ENCODE results near the gene HRH1.

The HRH1 gene

DNA sequence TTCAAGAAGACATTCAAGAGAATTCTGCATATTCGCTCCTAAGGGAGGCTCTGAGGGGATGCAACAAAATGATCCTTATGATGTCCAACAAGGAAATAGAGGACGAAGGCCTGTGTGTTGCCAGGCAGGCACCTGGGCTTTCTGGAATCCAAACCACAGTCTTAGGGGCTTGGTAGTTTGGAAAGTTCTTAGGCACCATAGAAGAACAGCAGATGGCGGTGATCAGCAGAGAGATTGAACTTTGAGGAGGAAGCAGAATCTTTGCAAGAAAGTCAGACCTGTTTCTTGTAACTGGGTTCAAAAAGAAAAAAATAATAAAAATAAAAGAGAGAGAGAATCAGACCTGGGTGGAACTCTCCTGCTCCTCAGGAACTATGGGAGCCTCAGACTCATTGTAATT is 106.2 kb downstream of the HRH1 start:
- in situ Hi-C loops (cut with MboI; ENCODE audit: low sequenced_read_pairs): no loop called here
- H3K36me3 ChIP-seq (replicated peaks): no peaks in the 10 kb centered on the region

GRCh38 chr3:11269007-11269406 is 114.7 kb downstream of the HRH1 start:
- no peaks in the 10 kb centered on the region for H3K9me3 ChIP-seq
- peaks cover 3% of the 10 kb centered on the region; the same call in 1 of the 2 replicates for H3K4me1 ChIP-seq
- in situ Hi-C loops (cut with MboI; ENCODE audit: low sequenced_read_pairs): no loop called here
- DNase-seq (ENCODE audit: low spot score in 2 of 2): no peak
- no peak overlapping the region for H3K4me3 ChIP-seq
- H3K36me3 ChIP-seq (replicated peaks): no peaks in the 10 kb centered on the region
- peaks cover 7% of the 10 kb centered on the region for H3K27me3 ChIP-seq (ENCODE audit: low read depth)

More for the DNA sequence above, 106.2 kb downstream of the HRH1 start:
- DNase-seq (ENCODE audit: low spot score in 2 of 2): no peak
- Histone ChIP-seq H3K27me3 (ENCODE audit: low read depth) (peaks cover 15% of the 10 kb centered on the region), H3K9me3 (no peaks in the 10 kb centered on the region), H3K4me1 (no peaks in the 10 kb centered on the region), H3K4me3 (no peak overlapping the region)

DNA sequence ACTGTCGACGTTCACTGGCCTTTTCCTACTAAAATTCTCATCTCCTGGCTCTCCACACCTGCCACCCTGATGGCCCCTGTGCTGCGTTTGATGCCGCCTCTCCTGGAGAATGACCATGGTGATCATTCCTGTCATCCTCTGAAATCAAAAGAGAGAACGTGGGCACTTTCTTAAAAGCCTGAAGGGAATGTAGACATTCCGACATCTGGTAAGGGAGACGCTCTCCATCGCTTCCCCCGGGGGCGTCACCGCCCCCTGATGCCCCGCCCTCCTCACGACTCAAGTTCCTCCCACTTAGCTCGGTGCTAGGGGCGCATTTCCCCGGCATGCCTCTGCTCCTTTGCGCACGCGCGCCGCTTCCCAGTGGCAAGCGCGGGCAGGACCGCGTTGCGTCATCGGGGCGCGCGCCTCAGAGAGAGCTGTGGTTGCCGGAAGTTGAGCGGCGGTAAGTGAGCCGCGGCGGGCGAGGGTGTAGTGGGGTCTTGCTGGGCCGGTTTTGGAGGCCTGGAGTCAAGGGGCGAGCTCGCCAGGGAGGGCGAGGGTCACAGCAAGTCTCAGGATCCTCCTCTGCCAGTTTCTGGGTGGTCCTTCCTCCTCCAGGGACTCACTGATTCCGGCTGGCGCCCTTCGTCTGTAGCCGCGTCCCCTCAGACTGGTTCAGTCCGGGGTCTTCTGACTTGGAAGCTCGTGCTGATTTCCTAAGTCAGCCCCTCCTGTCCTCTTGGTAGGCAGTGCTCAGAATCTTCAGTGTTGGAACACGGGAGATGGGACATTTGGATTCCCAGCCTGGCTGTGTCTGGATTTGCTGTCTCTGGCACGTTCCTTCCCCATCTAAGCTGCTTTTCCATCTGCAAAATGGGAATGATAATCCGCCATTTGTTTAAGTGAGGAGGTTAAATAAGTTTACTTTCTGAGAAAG is 118.0 kb downstream of the HRH1 start, which contains the start of gene ATG7:
ATG7 (plus strand) TSS at position 412 of the 919 bp plus-strand sequence. CDS start 26,299 bp downstream, outside the sequence.
- Histone ChIP-seq H3K36me3 (replicated peaks) (no peaks in the 10 kb centered on the region), H3K4me1 (peaks cover 3% of the 10 kb centered on the region; the same call in 1 of the 2 replicates), H3K27me3 (ENCODE audit: low read depth) (no peaks in the 10 kb centered on the region), H3K9me3 (no peaks in the 10 kb centered on the region), H3K4me3 (peak within 1 kb of the TSS; percentile 83)
- in situ Hi-C loops (cut with MboI; ENCODE audit: low sequenced_read_pairs): no loop called here
- peak; percentile 88 to 98 for DNase-seq (ENCODE audit: low spot score in 2 of 2)

- H3K9me3 ChIP-seq: no peaks in the 10 kb centered on the region
- H3K36me3 ChIP-seq (replicated peaks): no peaks in the 10 kb centered on the region
- no peaks in the 10 kb centered on the region for H3K27me3 ChIP-seq (ENCODE audit: low read depth)
- peak overlapping the region; percentile 83 for H3K4me3 ChIP-seq
- no peak for DNase-seq (ENCODE audit: low spot score in 2 of 2)
- in situ Hi-C loops (cut with MboI; ENCODE audit: low sequenced_read_pairs): no loop called here
- H3K4me1 ChIP-seq: peaks cover 3% of the 10 kb centered on the region; the same call in 1 of the 2 replicates
Observed at GRCh38 chr3:11272906-11273574, 118.7 kb downstream of the HRH1 start.

DNA sequence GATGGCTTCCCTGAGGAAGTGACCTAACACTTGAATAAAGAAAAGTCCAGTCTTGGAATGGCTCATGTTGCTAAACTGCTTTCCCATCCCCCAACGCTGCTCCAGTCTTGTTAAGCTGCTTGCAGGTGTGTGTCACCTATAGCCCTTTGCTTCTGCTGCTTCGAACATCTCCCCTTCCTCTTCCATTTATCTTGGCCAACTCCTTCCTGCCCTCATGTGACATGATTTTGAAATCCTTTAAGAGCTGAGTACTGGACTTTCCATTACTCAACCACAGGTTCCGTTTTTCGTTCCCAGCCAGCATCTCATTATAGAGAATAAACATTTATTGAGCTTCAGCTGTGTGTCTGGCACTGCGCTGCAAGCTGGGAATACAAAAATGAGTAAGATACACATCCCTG is 119.6 kb downstream of the HRH1 start:
- Histone ChIP-seq H3K4me3 (no peak overlapping the region), H3K9me3 (no peaks in the 10 kb centered on the region), H3K27me3 (ENCODE audit: low read depth) (no peaks in the 10 kb centered on the region), H3K4me1 (peaks cover 3% of the 10 kb centered on the region; the same call in 1 of the 2 replicates), H3K36me3 (replicated peaks) (no peaks in the 10 kb centered on the region)
- in situ Hi-C loops (cut with MboI; ENCODE audit: low sequenced_read_pairs): no loop called here
- DNase-seq (ENCODE audit: low spot score in 2 of 2): no peak

- no peaks in the 10 kb centered on the region for H3K9me3 ChIP-seq
- peaks cover 3% of the 10 kb centered on the region; the same call in 1 of the 2 replicates for H3K4me1 ChIP-seq
- in situ Hi-C loops (cut with MboI; ENCODE audit: low sequenced_read_pairs): no loop called here
- H3K27me3 ChIP-seq (ENCODE audit: low read depth): no peaks in the 10 kb centered on the region
- DNase-seq (ENCODE audit: low spot score in 2 of 2): no peak
- H3K4me3 ChIP-seq: no peak overlapping the region
- H3K36me3 ChIP-seq (replicated peaks): no peaks in the 10 kb centered on the region
Observed at GRCh38 chr3:11274566-11275142, 120.4 kb downstream of the HRH1 start.

- in situ Hi-C loops (cut with MboI; ENCODE audit: low sequenced_read_pairs): no loop called here
- H3K27me3 ChIP-seq (ENCODE audit: low read depth): no peaks in the 10 kb centered on the region
- DNase-seq (ENCODE audit: low spot score in 2 of 2): no peak
- no peaks in the 10 kb centered on the region for H3K36me3 ChIP-seq (replicated peaks)
- H3K9me3 ChIP-seq: no peaks in the 10 kb centered on the region
- H3K4me1 ChIP-seq: peaks cover 3% of the 10 kb centered on the region; the same call in 1 of the 2 replicates
- no peak overlapping the region for H3K4me3 ChIP-seq
Observed at GRCh38 chr3:11275926-11276325, 121.6 kb downstream of the HRH1 start.

DNA sequence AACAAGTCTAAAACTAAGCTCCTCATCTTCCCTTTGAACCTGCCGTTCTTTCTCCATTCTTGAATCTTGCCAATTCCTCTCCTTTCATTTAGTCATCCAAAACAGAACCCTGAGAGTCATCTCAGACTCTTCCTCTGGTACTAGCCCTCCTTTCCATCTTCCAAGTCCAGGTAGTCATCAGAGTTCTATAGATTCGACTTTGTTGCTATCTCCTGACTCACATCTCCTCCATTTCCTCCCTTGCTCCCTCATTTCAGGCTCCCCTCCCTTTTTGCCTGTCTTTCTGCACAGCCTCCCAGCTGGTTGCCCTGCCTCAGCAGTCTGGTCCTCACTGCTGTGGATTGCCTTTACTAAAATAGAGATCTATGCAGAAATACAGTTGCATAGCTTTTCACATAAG is 122.6 kb downstream of the HRH1 start:
- Histone ChIP-seq H3K4me1 (peaks cover under 1% of the 10 kb centered on the region; the same call in 1 of the 2 replicates), H3K27me3 (ENCODE audit: low read depth) (no peaks in the 10 kb centered on the region), H3K36me3 (replicated peaks) (no peaks in the 10 kb centered on the region), H3K9me3 (no peaks in the 10 kb centered on the region), H3K4me3 (no peak overlapping the region)
- in situ Hi-C loops (cut with MboI; ENCODE audit: low sequenced_read_pairs): no loop called here
- no peak for DNase-seq (ENCODE audit: low spot score in 2 of 2)

DNA sequence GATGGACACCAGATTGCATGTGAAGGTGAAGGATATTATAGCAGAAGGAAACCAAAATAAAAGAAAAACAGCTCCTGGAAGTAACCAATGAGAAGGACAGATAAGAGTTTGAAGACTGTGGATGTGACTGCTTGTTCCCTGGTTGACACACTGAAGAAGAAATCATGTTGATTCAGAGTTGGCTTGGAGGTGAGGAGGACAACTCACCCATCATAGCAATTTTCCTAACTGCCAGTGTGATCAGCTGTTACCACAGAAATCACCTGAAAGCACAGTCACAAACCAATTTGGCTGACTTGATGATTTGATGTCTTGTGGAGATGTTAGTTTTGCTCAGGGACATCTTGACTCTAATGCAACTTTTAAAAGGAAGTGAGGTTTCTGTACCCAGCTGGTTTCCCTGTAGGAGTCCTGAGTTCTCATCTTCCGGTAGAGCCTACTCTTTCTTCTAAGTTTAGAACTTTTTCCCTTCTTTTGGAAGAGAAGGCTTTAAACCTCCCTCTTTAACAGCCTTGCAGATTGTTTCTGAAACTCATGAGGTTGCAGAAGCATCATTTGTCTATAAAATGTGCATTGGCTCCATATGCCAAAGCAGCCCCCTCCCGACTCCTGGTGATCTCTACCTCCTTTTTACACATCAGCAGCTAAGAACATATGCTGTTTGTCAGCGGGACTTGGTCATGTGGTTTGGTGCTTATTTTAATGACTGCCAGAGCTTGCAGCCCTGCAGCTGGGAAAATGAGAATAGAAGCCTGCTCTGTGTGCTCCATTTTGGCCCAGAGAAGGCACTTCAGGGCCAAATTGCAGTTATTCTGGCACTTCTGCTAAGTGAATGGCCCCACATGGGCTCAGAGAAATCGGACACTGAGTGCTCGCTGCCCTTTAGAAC is 128.2 kb downstream of the HRH1 start:
- in situ Hi-C loops (cut with MboI; ENCODE audit: low sequenced_read_pairs): no loop called here

DNA sequence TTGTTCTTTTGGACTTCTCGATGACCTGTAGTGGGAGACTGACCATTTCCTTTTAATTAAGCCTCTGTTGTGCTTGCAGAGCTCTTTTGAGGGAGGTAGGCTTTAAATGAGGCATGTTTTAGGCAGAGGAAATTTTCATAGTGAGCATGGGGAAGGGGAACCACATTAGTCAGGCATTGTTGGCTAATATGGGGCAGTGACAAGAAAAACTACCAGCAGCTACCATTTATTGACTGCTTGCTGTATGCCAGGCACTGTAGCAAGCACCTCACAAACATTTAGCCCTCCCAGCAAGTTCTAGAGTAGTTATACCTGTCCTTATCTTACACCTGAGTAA is 128.8 kb downstream of the HRH1 start:
- no peak overlapping the region for H3K4me3 ChIP-seq
- no peaks in the 10 kb centered on the region; the same call in none of the 2 replicates for H3K36me3 ChIP-seq (replicated peaks)
- no peaks in the 10 kb centered on the region for H3K27me3 ChIP-seq (ENCODE audit: low read depth)
- H3K4me1 ChIP-seq: no peaks in the 10 kb centered on the region
- in situ Hi-C loops (cut with MboI; ENCODE audit: low sequenced_read_pairs): no loop called here
- no peaks in the 10 kb centered on the region for H3K9me3 ChIP-seq
- DNase-seq (ENCODE audit: low spot score in 2 of 2): no peak

More for the DNA sequence above, 128.2 kb downstream of the HRH1 start:
- no peak overlapping the region for H3K4me3 ChIP-seq
- H3K36me3 ChIP-seq (replicated peaks): no peaks in the 10 kb centered on the region; the same call in 1 of the 2 replicates
- DNase-seq (ENCODE audit: low spot score in 2 of 2): no peak
- no peaks in the 10 kb centered on the region for H3K4me1 ChIP-seq
- no peaks in the 10 kb centered on the region for H3K9me3 ChIP-seq
- H3K27me3 ChIP-seq (ENCODE audit: low read depth): no peaks in the 10 kb centered on the region

DNA sequence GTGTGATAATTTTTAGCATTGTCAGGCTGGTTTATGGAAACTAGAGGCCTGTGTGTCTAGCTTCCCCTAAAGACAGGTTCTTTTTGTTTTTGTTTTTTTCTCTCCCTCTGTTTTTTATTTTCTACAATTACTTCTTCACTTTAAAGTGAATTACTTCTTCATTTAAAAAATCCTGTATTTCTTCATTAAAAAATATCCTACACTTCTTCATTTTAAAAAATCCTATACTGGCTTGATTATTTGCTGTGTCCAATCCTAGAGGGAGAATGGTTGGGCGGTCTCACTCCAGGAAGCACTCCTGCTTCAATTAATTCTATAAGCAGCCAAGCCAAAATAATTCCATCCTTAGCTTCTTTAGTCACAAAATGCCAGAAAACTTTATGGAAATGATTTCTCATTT is 129.7 kb downstream of the HRH1 start:
- H3K27me3 ChIP-seq (ENCODE audit: low read depth): no peaks in the 10 kb centered on the region
- DNase-seq (ENCODE audit: low spot score in 2 of 2): no peak
- no peak overlapping the region for H3K4me3 ChIP-seq
- H3K4me1 ChIP-seq: peaks cover 2% of the 10 kb centered on the region; the same call in 1 of the 2 replicates
- no peaks in the 10 kb centered on the region for H3K9me3 ChIP-seq
- in situ Hi-C loops (cut with MboI; ENCODE audit: low sequenced_read_pairs): no loop called here
- no peaks in the 10 kb centered on the region; the same call in none of the 2 replicates for H3K36me3 ChIP-seq (replicated peaks)

GRCh38 chr3:11285471-11285870 is 131.2 kb downstream of the HRH1 start:
- H3K4me3 ChIP-seq: no peak overlapping the region
- H3K36me3 ChIP-seq (replicated peaks): no peaks in the 10 kb centered on the region; the same call in none of the 2 replicates
- H3K4me1 ChIP-seq: peaks cover 2% of the 10 kb centered on the region; the same call in 1 of the 2 replicates
- DNase-seq (ENCODE audit: low spot score in 2 of 2): no peak
- H3K27me3 ChIP-seq (ENCODE audit: low read depth): no peaks in the 10 kb centered on the region
- H3K9me3 ChIP-seq: no peaks in the 10 kb centered on the region
- in situ Hi-C loops (cut with MboI; ENCODE audit: low sequenced_read_pairs): no loop called here

DNA sequence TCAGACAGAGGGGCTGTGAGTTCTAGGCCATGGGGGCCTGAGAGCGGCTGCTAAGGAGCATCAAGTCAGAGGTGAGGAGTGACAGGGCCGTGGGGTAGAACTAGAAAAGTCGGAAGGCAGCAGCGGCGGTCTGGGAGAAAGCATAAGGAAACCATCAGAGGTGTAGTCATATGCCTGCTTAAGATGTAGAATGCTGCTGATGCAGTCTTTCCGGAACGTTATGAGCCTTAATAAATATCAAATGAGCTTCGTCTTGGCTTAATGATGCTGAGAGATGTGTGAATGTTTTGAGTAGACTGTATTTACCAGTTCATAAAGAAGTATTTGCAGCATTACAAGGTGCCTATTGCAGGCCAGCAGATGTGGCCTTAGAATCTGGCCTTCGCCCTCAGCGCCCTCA is 133.1 kb downstream of the HRH1 start:
- in situ Hi-C loops (cut with MboI; ENCODE audit: low sequenced_read_pairs): no loop called here
- Histone ChIP-seq H3K27me3 (ENCODE audit: low read depth) (no peaks in the 10 kb centered on the region), H3K9me3 (no peaks in the 10 kb centered on the region), H3K36me3 (replicated peaks) (no peaks in the 10 kb centered on the region; the same call in none of the 2 replicates), H3K4me1 (peaks cover 2% of the 10 kb centered on the region; the same call in 1 of the 2 replicates), H3K4me3 (no peak overlapping the region)
- DNase-seq (ENCODE audit: low spot score in 2 of 2): no peak
